Fibroblast of mammary gland (primary cell): ENCODE measurements around the gene PPP6R3.

ENCODE experiments used
- DNase-seq: peaks from one replicate; pipeline ENCODE4 v3.0.0-alpha.2; 2010; ENCODE audit warnings: low read depth
- H3K4me3 ChIP-seq: 2 replicates; pipeline ENCODE4 v1.5.1; 2011; ENCODE audit warnings: low read depth, mild to moderate bottlenecking, low read length, moderate library complexity; ENCODE audit not compliant: control insufficient read depth
- CTCF ChIP-seq: conservative IDR thresholded peaks from 2 replicates; pipeline ENCODE4 v1.5.1; 2011; ENCODE audit warnings: low read depth, low read length, inconsistent platforms; ENCODE audit not compliant: control insufficient read depth, insufficient read depth

The PPP6R3 gene

GRCh38 chr11:68488623-68489022 lies 28.1 kb downstream of the PPP6R3 start:
- TF ChIP-seq CTCF, result no peak
- DNase-seq, result no peak
- H3K4me3 ChIP-seq, result no peak overlapping the region

- H3K4me3 ChIP-seq, result no peak overlapping the region
- no peak for DNase-seq
- TF ChIP-seq CTCF, result no peak
Observed at GRCh38 chr11:68495220-68495729, 34.7 kb downstream of the PPP6R3 start.

DNA sequence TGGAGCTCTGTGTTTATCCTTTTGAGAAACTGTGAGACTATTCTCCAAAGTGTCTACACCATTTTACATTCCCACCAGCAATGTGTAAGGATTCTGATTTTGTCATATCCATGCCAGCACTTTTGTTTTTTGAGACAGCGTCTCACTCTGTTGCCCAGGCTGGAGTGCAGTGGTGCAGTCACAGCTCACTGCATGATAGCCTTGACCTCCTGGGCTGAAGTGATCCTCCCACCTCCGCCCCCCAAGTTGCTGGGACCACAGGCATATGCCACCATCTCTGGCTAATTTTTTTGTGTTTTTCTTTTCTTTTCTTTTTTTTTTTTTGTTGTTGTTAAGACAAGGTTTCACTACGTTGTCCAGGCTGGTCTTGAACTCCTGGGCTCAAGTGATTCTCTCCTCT lies 35.3 kb downstream of the PPP6R3 start:
- no peak overlapping the region for H3K4me3 ChIP-seq
- DNase-seq, result no peak
- no peak for TF ChIP-seq CTCF

- TF ChIP-seq CTCF, result no peak
- peak; percentile 25 for DNase-seq
- H3K4me3 ChIP-seq, result no peak overlapping the region
Observed at GRCh38 chr11:68497761-68498160, 37.2 kb downstream of the PPP6R3 start.

DNA sequence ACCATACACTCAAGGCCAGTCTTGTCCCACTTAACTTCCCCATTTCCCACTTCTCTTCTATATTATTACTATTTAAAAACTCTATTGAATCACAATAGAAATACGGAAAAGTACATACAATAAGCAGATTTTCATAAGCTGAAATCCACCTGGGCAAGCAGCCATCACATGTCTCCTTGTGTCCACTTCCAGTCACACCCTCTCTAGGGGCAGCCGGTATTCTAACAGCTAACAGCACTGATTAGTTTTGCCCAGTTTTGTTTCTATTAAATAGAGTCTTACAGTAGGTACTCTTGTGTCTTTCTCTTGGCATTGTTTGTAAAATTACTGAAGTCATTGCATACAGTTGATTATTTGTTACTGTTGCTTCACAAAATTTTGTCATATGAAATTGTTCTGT lies 37.8 kb downstream of the PPP6R3 start:
- no peak for DNase-seq
- H3K4me3 ChIP-seq, result no peak overlapping the region
- TF ChIP-seq CTCF, result no peak

DNA sequence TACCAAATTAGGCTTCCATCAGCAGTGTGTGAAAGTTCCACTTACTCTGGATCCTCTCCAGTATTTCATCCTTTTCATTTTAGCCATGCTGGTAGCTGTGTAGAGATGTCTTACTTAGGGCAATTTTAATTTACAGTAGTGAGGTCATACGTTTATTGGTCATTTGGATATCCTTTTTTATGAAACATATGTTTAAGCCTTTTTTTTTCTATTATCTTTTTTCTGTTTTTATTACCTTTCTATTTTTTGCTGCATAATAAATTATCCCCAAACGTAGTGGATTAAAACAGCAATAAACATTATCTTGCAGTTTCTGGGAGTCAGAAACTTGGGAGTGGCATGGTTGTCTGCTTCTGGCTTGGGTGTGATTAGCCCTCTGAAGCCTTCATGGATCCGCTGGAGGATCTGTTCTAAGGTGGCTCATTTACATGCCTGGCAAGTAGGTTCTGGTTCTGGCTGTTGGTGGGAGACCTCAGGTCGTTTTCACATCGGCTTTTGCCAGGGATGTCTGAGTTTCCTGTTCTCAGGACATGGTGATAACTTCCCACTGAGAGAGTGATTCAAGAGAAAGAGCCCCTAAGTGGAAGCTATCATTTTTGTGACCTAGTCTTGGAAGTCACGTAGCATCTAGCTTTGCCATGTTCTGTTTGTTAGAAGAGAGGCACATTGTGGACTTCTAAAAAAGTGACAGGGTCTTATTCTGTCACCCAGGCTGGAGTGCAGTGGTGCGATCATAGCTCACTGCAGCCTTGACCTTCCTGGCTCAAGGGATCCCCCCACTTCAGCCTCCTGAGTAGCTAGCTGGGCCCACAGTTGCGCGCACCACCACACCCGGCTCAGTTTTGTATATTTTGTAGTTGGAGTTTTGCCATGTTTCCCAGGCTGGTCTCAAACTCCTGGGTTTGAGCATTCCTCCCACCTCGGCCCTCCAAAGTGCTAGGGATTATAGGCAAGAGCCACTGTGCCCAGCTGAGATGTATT lies 38.6 kb downstream of the PPP6R3 start:
- DNase-seq, result no peak
- TF ChIP-seq CTCF, result no peak

GRCh38 chr11:68500206-68500605 lies 39.7 kb downstream of the PPP6R3 start:
- no peak for DNase-seq
- H3K4me3 ChIP-seq, result no peak overlapping the region
- no peak for TF ChIP-seq CTCF

More for the DNA sequence above, 38.6 kb downstream of the PPP6R3 start:
- H3K4me3 ChIP-seq, result no peak overlapping the region
